HCT116 (cell line): ENCODE data around the gene CDH26. TPM values are rescaled to one million over a fixed set of nuclear protein-coding genes. Genes with fewer than 3 reads are reported as not detected.

Source experiments
- ATAC-seq: fragments of 200-7000 bp; cut with Tn5 transposase; 2 replicates; pipeline ENCODE4 v1.9.1; 2020; ENCODE audit warnings: mild to moderate bottlenecking, moderate library complexity
- BruUV-seq: library from RNA; stranded (reverse); fragments of 400-500 nt; replicated peaks from 2 replicates; lab custom pipeline; 2021; lab: Mats Ljungman, UMichigan
- CTCF ChIA-PET: fragments of 300-600 bp; sonication (Branson Sonifier 250); formaldehyde crosslinking; loops from one replicate; lab custom pipeline; 2021; ENCODE audit warnings: antibody characterized with exemption; lab: Charles Lee
- POLR2A ChIA-PET: fragments of 300-600, 350-600 bp; sonication (Branson Sonifier 250); formaldehyde crosslinking; loops from one replicate; lab custom pipeline; 2021; ENCODE audit warnings: antibody characterized with exemption; lab: Charles Lee
- RAD21 ChIA-PET, 2 experiments: fragments of 300-600 bp; sonication (Branson Sonifier 250); formaldehyde crosslinking; loops; one replicate each; lab custom pipeline; 2023; ENCODE audit warnings: low total read pairs in 2 of 2; ENCODE audit not compliant: uncharacterized antibody in 2 of 2, unreplicated experiment in 2 of 2, low non-redundant PET in 1 of 2; lab: Charles Lee
- DNase-seq: peaks from one replicate; pipeline ENCODE4 v3.0.0-alpha.2; 2010; ENCODE audit warnings: low read depth, low spot score
- H2AFZ ChIP-seq: fragments of 200-600 bp; shearing (Covaris generic), sonication (generic); 2 replicates; pipeline ENCODE4 v1.6.1; 2017; ENCODE audit warnings: low read depth, mixed run types, mixed read lengths, antibody characterized with exemption, low read length; ENCODE audit not compliant: poor library complexity, severe bottlenecking
- H3K27ac ChIP-seq: 2 replicates; pipeline ENCODE4 v1.5.1; 2012; ENCODE audit warnings: low read depth, low read length
- H3K27me3 ChIP-seq: fragments of 200-600 bp; sonication (generic); 2 replicates; pipeline ENCODE4 v1.6.1; 2016; ENCODE audit warnings: mixed run types, low read length, mixed read lengths; ENCODE audit not compliant: insufficient read depth
- H3K36me3 ChIP-seq, 2 experiments: fragments of 200-500 bp in 1 of 2; fragments of 200-600 bp in 1 of 2; sonication (Bioruptor generic) in 1 of 2; sonication (generic) in 1 of 2; 2 replicates each; pipeline versions ENCODE4 v1.5.1 to v1.6.1; 2014 to 2016; ENCODE audit warnings: low read length in 2 of 2, inconsistent platforms in 1 of 2, mixed read lengths in 1 of 2, mixed run types in 1 of 2; ENCODE audit not compliant: insufficient read depth in 2 of 2, control insufficient read depth in 1 of 2
- H3K4me1 ChIP-seq, 2 experiments: fragments of 200-600 bp in 1 of 2; sonication (generic) in 1 of 2; 2 replicates each; pipeline versions ENCODE4 v1.5.1 to v1.6.1; 2012 to 2017; ENCODE audit warnings: low read length in 2 of 2, inconsistent platforms in 1 of 2, mild to moderate bottlenecking in 1 of 2, mixed read lengths in 1 of 2, mixed run types in 1 of 2, moderate library complexity in 1 of 2; ENCODE audit not compliant: insufficient read depth in 2 of 2, control insufficient read depth in 1 of 2
- H3K4me2 ChIP-seq: fragments of 200-600 bp; sonication (generic); 2 replicates; pipeline ENCODE4 v1.6.1; 2017; ENCODE audit warnings: mixed run types, low read length, mixed read lengths
- H3K4me3 ChIP-seq, 2 experiments: fragments of 200-600 bp in 1 of 2; sonication (generic) in 1 of 2; replicated peaks in 1 of 2; 2 replicates each; pipeline ENCODE4 v1.5.1; 2011 to 2016; ENCODE audit warnings: low read length in 2 of 2, control low read depth in 1 of 2, low read depth in 1 of 2, mild to moderate bottlenecking in 1 of 2, mixed read lengths in 1 of 2, mixed run types in 1 of 2
- H3K79me2 ChIP-seq: fragments of 200-600 bp; sonication (generic); 2 replicates; pipeline ENCODE4 v1.6.1; 2017; ENCODE audit warnings: mild to moderate bottlenecking, mixed run types, low read length, moderate library complexity, mixed read lengths; ENCODE audit not compliant: insufficient read depth
- H3K9ac ChIP-seq: fragments of 200-600 bp; sonication (generic); 2 replicates; pipeline ENCODE4 v1.6.1; 2016; ENCODE audit warnings: low read length, mixed read lengths
- H3K9me2 ChIP-seq: fragments of 200-600 bp; sonication (generic), shearing (Covaris generic); 2 replicates; pipeline ENCODE4 v1.6.1; 2017; ENCODE audit warnings: mixed run types, mild to moderate bottlenecking, moderate library complexity; ENCODE audit not compliant: insufficient read depth
- H3K9me3 ChIP-seq, 2 experiments: fragments of 200-500 bp in 1 of 2; fragments of 200-600 bp in 1 of 2; sonication (Bioruptor generic) in 1 of 2; sonication (generic) in 1 of 2; 2 replicates each; pipeline ENCODE4 v1.6.1; 2014 to 2017; ENCODE audit warnings: low read length in 2 of 2, mixed read lengths in 2 of 2, inconsistent platforms in 1 of 2, low read depth in 1 of 2, mild to moderate bottlenecking in 1 of 2, mixed run types in 1 of 2, moderate library complexity in 1 of 2; ENCODE audit not compliant: control insufficient read depth in 1 of 2, insufficient read depth in 1 of 2
- H4K20me1 ChIP-seq: fragments of 200-600 bp; sonication (generic), shearing (Covaris generic); 2 replicates; pipeline ENCODE4 v1.6.1; 2017; ENCODE audit warnings: mixed run types, mild to moderate bottlenecking, moderate library complexity; ENCODE audit not compliant: insufficient read depth
- CBX3 ChIP-seq: IDR thresholded peaks from 2 replicates; pipeline ENCODE4 v1.6.1; 2012; ENCODE audit warnings: low read depth
- CTCF ChIP-seq, 3 experiments: fragments of 200-600 bp in 1 of 3; sonication (generic) in 1 of 3; IDR thresholded peaks in 2 of 3; conservative IDR thresholded peaks in 1 of 3; 2 replicates each; pipeline ENCODE4 v1.5.1; 2012 to 2017; ENCODE audit warnings: low read depth in 2 of 3, low read length in 2 of 3, antibody characterized with exemption in 1 of 3, borderline replicate concordance in 1 of 3, control low read depth in 1 of 3, mild to moderate bottlenecking in 1 of 3, mixed read lengths in 1 of 3, mixed run types in 1 of 3, moderate library complexity in 1 of 3; ENCODE audit not compliant: insufficient read depth in 1 of 3
- EGR1 ChIP-seq: IDR thresholded peaks from 2 replicates; pipeline ENCODE4 v1.6.1; 2012; ENCODE audit warnings: low read depth
- ELF1 ChIP-seq: IDR thresholded peaks from 2 replicates; pipeline ENCODE4 v1.6.1; 2012; ENCODE audit warnings: low read depth, borderline replicate concordance
- EZH2 ChIP-seq: fragments of 200-600 bp; sonication (generic); IDR thresholded peaks from 2 replicates; pipeline ENCODE4 v1.6.1; 2017; ENCODE audit warnings: antibody characterized with exemption, mixed run types
- EZH2phosphoT487 ChIP-seq: fragments of 200-600 bp; IDR thresholded peaks from 2 replicates; pipeline ENCODE4 v1.6.1; 2018; ENCODE audit warnings: antibody characterized with exemption, borderline replicate concordance
- FOSL1 ChIP-seq: IDR thresholded peaks from 2 replicates; pipeline ENCODE4 v1.6.1; 2012; ENCODE audit warnings: low read depth
- JUND ChIP-seq: IDR thresholded peaks from 2 replicates; pipeline ENCODE4 v1.6.1; 2012
- POLR2A ChIP-seq: IDR thresholded peaks from 2 replicates; pipeline ENCODE4 v1.7.0; 2011; ENCODE audit warnings: borderline replicate concordance; ENCODE audit not compliant: insufficient read depth, insufficient read length; ENCODE audit errors: extremely low read depth
- RAD21 ChIP-seq: IDR thresholded peaks from 2 replicates; pipeline ENCODE4 v1.6.1; 2012; ENCODE audit warnings: low read depth, mild to moderate bottlenecking
- REST ChIP-seq: IDR thresholded peaks from 2 replicates; pipeline ENCODE4 v1.6.1; 2012; ENCODE audit warnings: low read depth
- SIN3A ChIP-seq: IDR thresholded peaks from 2 replicates; pipeline ENCODE4 v1.6.1; 2012; ENCODE audit warnings: low read depth
- SP1 ChIP-seq: IDR thresholded peaks from 2 replicates; pipeline ENCODE4 v1.6.1; 2012; ENCODE audit warnings: low read depth
- SRF ChIP-seq: IDR thresholded peaks from 2 replicates; pipeline ENCODE4 v1.6.1; 2012; ENCODE audit warnings: low read depth
- TCF7L2 ChIP-seq: IDR thresholded peaks from 2 replicates; pipeline ENCODE4 v1.7.0; 2011; ENCODE audit warnings: borderline replicate concordance, inconsistent platforms; ENCODE audit not compliant: insufficient read depth, insufficient read length; ENCODE audit errors: extremely low read depth
- ZBTB33 ChIP-seq: IDR thresholded peaks from 2 replicates; pipeline ENCODE4 v1.6.1; 2011; ENCODE audit warnings: mild to moderate bottlenecking, low read length, moderate library complexity; ENCODE audit not compliant: insufficient replicate concordance; ENCODE audit errors: extremely low read depth
- ZFX ChIP-seq: fragments of 450-650 bp; IDR thresholded peaks from 2 replicates; pipeline ENCODE4 v1.6.1; 2017
- ZNF274 ChIP-seq: fragments of 200-500 bp; sonication (Bioruptor generic); IDR thresholded peaks from 2 replicates; pipeline ENCODE4 v1.6.1; 2014; ENCODE audit warnings: mild to moderate bottlenecking, low read depth, low read length, inconsistent platforms
- intact Hi-C: fragments of 100-400 bp; cut with micrococcal nuclease; formaldehyde crosslinking; loops from 2 replicates; pipeline ENCODE4 v1.10.0; 2022
- total RNA-seq: library from RNA; stranded (reverse); gene quantifications from one replicate; pipeline ENCODE4 v1.2.1, GENCODE V29; 2021; ENCODE audit not compliant: unreplicated experiment
- TF ChIP-seq, protein P1 (sequence below): IDR thresholded peaks from 2 replicates; pipeline ENCODE4 v1.6.1; 2012

The CDH26 gene
- total RNA-seq, 1 experiment from 2014 or later = 0.34 TPM

- BruUV-seq = no TSS peak
- ATAC-seq = no peak
- Histone ChIP-seq H3K4me1 (no peaks in the 10 kb centered on the region; a peak in 1 of 4 replicates), H3K27ac (no peak overlapping the region), H3K4me2 (no peak overlapping the region), H3K9me3 (no peaks in the 10 kb centered on the region), H3K4me3 (no peak overlapping the region), H3K79me2 (no peaks in the 10 kb centered on the region), H2AFZ (no peak overlapping the region), H3K9me2 (no peaks in the 10 kb centered on the region), H3K36me3 (no peaks in the 10 kb centered on the region), H3K27me3 (peaks cover 36% of the 10 kb centered on the region), H3K9ac (no peak overlapping the region), H4K20me1 (no peaks in the 10 kb centered on the region)
- ChIA-PET RAD21 (no interaction called here), POLR2A (no interaction called here), CTCF (interaction anchor here (1.0 kb wide), 1 partner anchor 9 kb away, joined by 3 read pairs; the partner anchor contains the start of gene SYCP2)
- DNase-seq = no peak
- no peak for TF ChIP-seq REST
- no peak for TF ChIP-seq SRF
- TF ChIP-seq CTCF (IDR thresholded peaks at IDR 0.05 in 2 of 3, conservative IDR thresholded peaks at IDR 0.05 in 1 of 3; ENCODE audit: borderline replicate concordance in 1 of 3, insufficient read depth in 1 of 3, low read depth in 2 of 3, low read length in 2 of 3) = no peak
- TF ChIP-seq JUND = no peak
- TF ChIP-seq ZBTB33 = no peak
- TF ChIP-seq POLR2A = no peak
- no peak for TF ChIP-seq ZFX
- no peak for TF ChIP-seq ELF1
- TF ChIP-seq RAD21 = no peak
- TF ChIP-seq SIN3A = no peak
- TF ChIP-seq, protein P1, sequence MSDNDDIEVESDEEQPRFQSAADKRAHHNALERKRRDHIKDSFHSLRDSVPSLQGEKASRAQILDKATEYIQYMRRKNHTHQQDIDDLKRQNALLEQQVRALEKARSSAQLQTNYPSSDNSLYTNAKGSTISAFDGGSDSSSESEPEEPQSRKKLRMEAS = no peak
- TF ChIP-seq FOSL1 = no peak
- TF ChIP-seq CBX3 = no peak
- TF ChIP-seq EGR1 = no peak
- no peak for TF ChIP-seq EZH2phosphoT487
- no peak for TF ChIP-seq EZH2
- TF ChIP-seq SP1 = no peak
- no peak for TF ChIP-seq ZNF274
- no peak for TF ChIP-seq TCF7L2
- intact Hi-C loops = no loop called here
Observed at GRCh38 chr20:59925359-59925758, 32.9 kb upstream of the CDH26 start.
